ENCODE data around the gene BARHL2.

Gene BARHL2

DNA sequence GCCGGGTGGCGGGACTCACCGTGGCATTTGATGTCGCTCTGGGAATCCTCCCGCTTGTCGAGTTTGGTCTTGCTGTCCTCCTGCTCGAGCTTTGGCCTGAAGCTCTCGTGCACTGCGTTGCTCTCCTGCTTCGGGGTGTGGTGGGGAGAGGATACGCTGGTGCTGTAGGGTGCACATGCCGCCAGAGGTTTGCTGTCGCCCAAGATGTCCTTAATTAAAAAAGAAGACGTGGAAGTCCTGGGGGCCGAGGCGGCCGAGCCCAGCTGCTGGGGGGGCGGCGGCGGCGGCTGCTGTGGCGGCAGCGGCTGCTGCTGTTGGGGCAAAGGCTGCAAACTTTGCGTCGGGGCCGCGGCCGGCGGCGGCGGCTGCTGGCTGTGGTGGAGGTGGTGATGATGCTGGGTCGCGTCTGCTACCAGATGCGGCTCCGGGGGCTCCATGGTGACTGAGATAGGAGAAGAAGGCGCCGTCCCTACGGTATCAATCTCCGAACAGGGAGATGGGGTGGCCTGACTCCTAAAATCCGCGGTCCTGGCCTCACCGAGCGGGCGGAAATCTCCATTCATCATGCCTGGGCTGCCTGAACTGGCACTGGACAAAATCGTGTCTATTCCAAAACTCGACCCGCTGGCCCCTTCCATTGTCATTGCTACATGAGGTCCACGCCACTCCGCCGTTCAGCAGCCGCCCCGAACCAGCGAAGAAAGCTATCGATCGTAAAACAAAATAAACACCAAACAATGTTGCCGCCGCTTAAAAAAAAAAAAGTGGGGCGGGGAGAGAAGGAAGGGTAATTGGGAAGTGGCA, at the start of gene BARHL2:
BARHL2 (minus strand) TSS at position 751 of the 804 bp plus-strand sequence; CDS start at position 644, 107 bp downstream.
- DNase-seq (ENCODE audit: low spot score): no peak

DNA sequence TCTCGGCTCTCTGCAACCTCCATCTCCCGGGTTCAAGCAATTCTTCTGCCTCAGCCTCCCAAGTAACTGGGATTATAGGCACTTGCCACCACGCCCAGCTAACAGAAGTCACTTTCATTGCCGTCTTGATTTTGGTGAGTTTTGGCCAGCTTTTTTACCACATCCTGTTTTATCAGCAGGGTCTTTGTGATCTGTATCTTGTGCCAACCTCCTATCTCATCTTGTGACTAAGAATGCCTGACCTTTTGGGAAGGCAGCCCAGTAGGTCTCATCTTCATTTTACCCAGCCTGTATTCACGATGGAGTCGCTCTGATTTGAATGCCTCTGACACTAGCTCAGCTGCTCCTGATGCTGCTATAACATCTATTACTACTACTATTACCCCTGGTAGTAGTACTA, 46.8 kb upstream of the BARHL2 start:
- DNase-seq (ENCODE audit: low spot score): no peak

GRCh38 chr1:90763506-90763905, 46.4 kb upstream of the BARHL2 start:
- no peak for DNase-seq (ENCODE audit: low spot score)

- DNase-seq (ENCODE audit: low spot score): no peak
Observed at GRCh38 chr1:90761781-90762589, 44.9 kb upstream of the BARHL2 start.

- no peak for DNase-seq (ENCODE audit: low spot score)
Observed at GRCh38 chr1:90761156-90761555, 44.1 kb upstream of the BARHL2 start.

GRCh38 chr1:90753556-90753955, 36.5 kb upstream of the BARHL2 start:
- no peak for DNase-seq (ENCODE audit: low spot score)

- no peak for DNase-seq (ENCODE audit: low spot score)
Observed at GRCh38 chr1:90748668-90749067, 31.6 kb upstream of the BARHL2 start.

DNA sequence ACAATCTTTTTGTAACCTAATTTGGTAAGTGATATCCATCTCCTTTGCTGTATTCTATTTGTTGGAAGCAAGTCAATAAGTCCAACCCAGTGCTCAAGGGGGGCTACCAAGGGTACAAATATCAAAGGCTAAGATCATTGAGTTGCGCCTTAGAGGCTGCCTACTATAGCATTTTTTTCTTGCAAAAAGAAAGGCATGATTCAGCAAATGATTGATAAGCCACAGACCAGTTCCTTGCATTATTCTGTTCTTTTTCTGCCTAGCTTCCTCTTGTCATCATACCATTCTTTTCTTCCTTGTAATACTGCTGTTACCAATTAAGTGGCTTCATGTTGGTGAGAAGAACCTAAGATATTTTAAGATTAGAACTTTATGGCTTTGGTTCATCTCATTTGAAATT, 29.8 kb upstream of the BARHL2 start:
- DNase-seq (ENCODE audit: low spot score): no peak

DNA sequence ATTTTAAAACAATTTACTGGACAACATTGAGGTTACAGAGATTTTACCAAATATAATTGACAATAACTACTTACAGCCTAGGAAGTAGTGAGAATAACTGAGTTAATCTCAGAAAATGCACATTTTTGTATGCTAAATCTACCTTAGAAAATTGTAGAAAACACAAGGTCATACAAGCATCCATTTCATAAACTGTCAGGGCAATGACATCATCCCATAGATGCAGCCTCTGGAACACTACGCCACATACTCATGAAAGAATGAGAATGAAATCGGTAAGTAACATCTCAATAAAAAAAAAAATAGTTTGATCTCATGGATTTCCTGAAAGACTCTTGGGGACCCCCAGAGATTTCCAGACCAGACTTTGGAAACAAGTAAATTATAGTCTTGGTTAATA, 28.9 kb upstream of the BARHL2 start:
- no peak for DNase-seq (ENCODE audit: low spot score)

DNA sequence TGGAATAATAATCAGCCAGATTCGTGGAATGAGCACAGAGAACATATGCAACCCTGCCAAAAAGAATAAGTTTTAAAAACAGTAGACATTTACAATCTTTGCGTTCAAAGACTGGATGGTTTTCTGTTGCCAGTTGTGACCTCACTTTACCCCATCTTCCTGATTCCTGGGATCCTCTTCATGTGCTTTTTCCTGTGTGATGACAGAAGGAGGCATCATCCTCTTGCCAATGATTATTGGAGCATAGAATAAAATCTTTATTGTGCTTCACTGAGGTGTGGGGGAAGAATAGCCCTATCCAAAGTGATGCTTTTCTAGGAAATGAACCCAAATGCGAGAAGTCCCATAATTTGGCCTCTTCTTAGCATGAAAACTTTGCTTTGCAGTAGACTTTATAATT, 15.0 kb upstream of the BARHL2 start:
- DNase-seq (ENCODE audit: low spot score): no peak

- no peak for DNase-seq (ENCODE audit: low spot score)
Observed at GRCh38 chr1:90731382-90732050, 14.4 kb upstream of the BARHL2 start.

GRCh38 chr1:90730243-90731022, 13.3 kb upstream of the BARHL2 start:
- DNase-seq (ENCODE audit: low spot score): no peak

- DNase-seq (ENCODE audit: low spot score): no peak
Observed at GRCh38 chr1:90729504-90730242, 12.6 kb upstream of the BARHL2 start.

GRCh38 chr1:90728502-90729287, 11.6 kb upstream of the BARHL2 start:
- DNase-seq (ENCODE audit: low spot score): no peak

- no peak for DNase-seq (ENCODE audit: low spot score)
Observed at GRCh38 chr1:90727917-90728501, 10.9 kb upstream of the BARHL2 start.

DNA sequence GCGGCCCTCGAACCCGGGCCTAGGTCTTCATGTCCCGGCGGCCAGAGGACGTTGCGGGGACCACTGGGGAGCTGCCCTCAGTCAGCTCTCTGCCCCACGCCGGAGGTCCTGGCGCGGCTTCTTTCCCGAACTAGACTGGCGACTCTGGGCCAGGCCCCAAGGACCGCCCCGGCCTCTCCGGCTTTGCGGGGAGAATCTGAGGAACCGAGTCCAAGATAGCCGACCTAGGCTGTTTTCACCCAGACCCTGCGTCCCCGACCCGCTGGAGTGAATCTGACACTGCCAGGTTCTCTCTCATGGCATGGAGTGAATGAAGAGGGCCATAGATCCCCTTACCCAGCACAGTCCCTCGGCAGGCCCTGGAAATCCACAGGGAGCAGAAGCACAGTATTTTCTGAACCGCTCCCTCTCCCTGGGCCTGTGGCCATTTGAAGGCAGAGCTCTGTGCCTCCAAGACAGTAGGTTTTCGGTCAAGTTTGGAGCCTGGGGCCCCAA, 9.9 kb upstream of the BARHL2 start:
- DNase-seq (ENCODE audit: low spot score): no peak

GRCh38 chr1:90726425-90726985, 9.4 kb upstream of the BARHL2 start:
- no peak for DNase-seq (ENCODE audit: low spot score)

DNA sequence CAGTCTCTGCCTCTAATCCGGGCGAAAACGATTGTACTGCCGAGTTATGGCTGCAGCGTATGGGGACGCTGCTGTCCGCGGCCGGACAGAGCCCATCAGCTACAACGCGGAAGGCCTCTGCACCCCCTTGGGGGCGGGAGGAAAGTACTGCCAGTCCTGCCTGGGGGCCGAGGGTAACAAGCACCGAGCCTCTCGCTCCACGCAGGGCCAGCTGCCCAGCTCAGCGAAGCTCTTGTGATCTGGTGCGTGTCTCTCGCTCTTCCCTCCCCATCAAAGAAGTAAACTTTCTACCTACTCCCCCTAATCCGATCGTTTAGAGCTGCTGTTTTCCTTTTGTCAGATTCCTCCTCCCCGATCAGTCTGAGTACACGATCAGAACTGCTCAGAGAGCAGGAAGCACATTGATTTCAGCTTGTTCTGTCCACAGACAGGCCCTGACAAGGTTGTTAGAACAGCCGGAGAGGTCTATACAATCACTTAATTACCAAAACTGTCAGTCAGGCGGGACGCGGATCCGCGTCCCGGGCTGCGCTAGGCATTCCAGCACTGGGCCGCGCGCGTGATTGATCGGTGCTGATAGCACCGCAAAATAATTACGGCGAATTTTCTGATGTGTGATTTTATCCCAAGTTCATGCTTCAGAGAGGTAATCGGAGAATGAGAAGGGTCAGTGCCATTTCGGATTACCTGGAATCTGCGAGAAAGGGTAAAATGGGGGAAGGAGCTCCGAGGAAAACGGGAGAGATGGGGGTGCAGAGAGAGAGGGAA, 8.7 kb upstream of the BARHL2 start:
- DNase-seq (ENCODE audit: low spot score): no peak
